H9 (cell line): ENCODE data around the gene TENM3. TPM values are rescaled to one million over a fixed set of nuclear protein-coding genes. Genes with fewer than 3 reads are reported as not detected.

ENCODE experiments used
- DNase-seq: peaks from one replicate; pipeline ENCODE4 v3.0.0-alpha.2; 2017
- H2AFZ ChIP-seq: one replicate; pipeline ENCODE4 v1.6.1; 2013; ENCODE audit warnings: mild to moderate bottlenecking, low read length, control low read depth, moderate library complexity
- H2AK5ac ChIP-seq: 2 replicates; pipeline ENCODE4 v1.6.1; 2013; ENCODE audit warnings: low read length, control low read depth, mixed read lengths; ENCODE audit not compliant: insufficient read length
- H2BK120ac ChIP-seq: one replicate; pipeline ENCODE4 v1.6.1; 2013; ENCODE audit warnings: low read depth, mild to moderate bottlenecking, low read length, control low read depth, inconsistent platforms; ENCODE audit not compliant: poor library complexity, severe bottlenecking
- H2BK12ac ChIP-seq: 2 replicates; pipeline ENCODE4 v1.6.1; 2013; ENCODE audit warnings: low read length, control low read depth, mixed read lengths, low read depth; ENCODE audit not compliant: insufficient read length
- H2BK15ac ChIP-seq: 2 replicates; pipeline ENCODE4 v1.6.1; 2013; ENCODE audit warnings: low read depth, low read length, control low read depth
- H2BK20ac ChIP-seq: one replicate; pipeline ENCODE4 v1.6.1; 2013; ENCODE audit warnings: low read depth, mild to moderate bottlenecking, low read length, control low read depth, inconsistent platforms; ENCODE audit not compliant: poor library complexity, severe bottlenecking
- H2BK5ac ChIP-seq: 2 replicates; pipeline ENCODE4 v1.6.1; 2013; ENCODE audit warnings: low read length, control low read depth, mixed read lengths; ENCODE audit not compliant: insufficient read length
- H3K14ac ChIP-seq: 2 replicates; pipeline ENCODE4 v1.6.1; 2013; ENCODE audit warnings: low read length, control low read depth; ENCODE audit not compliant: insufficient read depth
- H3K18ac ChIP-seq: 2 replicates; pipeline ENCODE4 v1.6.1; 2013; ENCODE audit warnings: low read depth, mild to moderate bottlenecking, mixed read lengths, low read length, control low read depth; ENCODE audit not compliant: insufficient read length
- H3K23ac ChIP-seq: 2 replicates; pipeline ENCODE4 v1.6.1; 2013; ENCODE audit warnings: low read length, control low read depth, mixed read lengths, low read depth; ENCODE audit not compliant: insufficient read length
- H3K23me2 ChIP-seq: 2 replicates; pipeline ENCODE4 v1.6.1; 2013; ENCODE audit warnings: low read depth, mild to moderate bottlenecking, mixed read lengths, low read length, control low read depth; ENCODE audit not compliant: insufficient read length, poor library complexity, severe bottlenecking
- H3K27ac ChIP-seq: 2 replicates; pipeline ENCODE4 v1.5.1; 2013; ENCODE audit warnings: low read length, control low read depth, mixed read lengths, low read depth; ENCODE audit not compliant: insufficient read length
- H3K27me3 ChIP-seq: 2 replicates; pipeline ENCODE4 v1.6.1; 2013; ENCODE audit warnings: low read length, control low read depth, inconsistent platforms; ENCODE audit not compliant: insufficient read depth
- H3K4ac ChIP-seq: 2 replicates; pipeline ENCODE4 v1.6.1; 2013; ENCODE audit warnings: low read depth, mild to moderate bottlenecking, control low read depth, inconsistent platforms, low read length, moderate library complexity
- H3K4me1 ChIP-seq: 2 replicates; pipeline ENCODE4 v1.6.1; 2013; ENCODE audit warnings: low read length, control low read depth, inconsistent platforms; ENCODE audit not compliant: insufficient read depth
- H3K4me2 ChIP-seq: 2 replicates; pipeline ENCODE4 v1.6.1; 2013; ENCODE audit warnings: low read length, control low read depth, mixed read lengths; ENCODE audit not compliant: insufficient read length, insufficient read depth
- H3K56ac ChIP-seq: 2 replicates; pipeline ENCODE4 v1.6.1; 2013; ENCODE audit warnings: low read depth, mild to moderate bottlenecking, mixed read lengths, low read length, control low read depth; ENCODE audit not compliant: insufficient read length
- H3K79me1 ChIP-seq: 2 replicates; pipeline ENCODE4 v1.6.1; 2013; ENCODE audit warnings: low read depth, mild to moderate bottlenecking, moderate library complexity, low read length, control low read depth, inconsistent platforms; ENCODE audit not compliant: insufficient read depth, poor library complexity, severe bottlenecking
- H3K79me2 ChIP-seq: 2 replicates; pipeline ENCODE4 v1.6.1; 2013; ENCODE audit warnings: low read length, control low read depth, inconsistent platforms; ENCODE audit not compliant: insufficient read depth
- H3K9ac ChIP-seq: 2 replicates; pipeline ENCODE4 v1.6.1; 2013; ENCODE audit warnings: low read length, control low read depth, mixed read lengths; ENCODE audit not compliant: insufficient read length; ENCODE audit errors: extremely low read depth
- H3K9me3 ChIP-seq: one replicate; pipeline ENCODE4 v1.6.1; 2013; ENCODE audit warnings: low read depth, low read length, inconsistent platforms; ENCODE audit not compliant: control insufficient read depth
- H3T11ph ChIP-seq: one replicate; pipeline ENCODE4 v1.6.1; 2013; ENCODE audit warnings: mild to moderate bottlenecking, low read length, control low read depth, inconsistent platforms
- H4K20me1 ChIP-seq: one replicate; pipeline ENCODE4 v1.6.1; 2013; ENCODE audit not compliant: control insufficient read depth, insufficient read length, insufficient read depth
- H4K5ac ChIP-seq: 2 replicates; pipeline ENCODE4 v1.6.1; 2013; ENCODE audit warnings: low read depth, mild to moderate bottlenecking, mixed read lengths, low read length, control low read depth; ENCODE audit not compliant: insufficient read length
- H4K8ac ChIP-seq: replicated peaks from 2 replicates; pipeline ENCODE4 v1.6.1; 2013; ENCODE audit warnings: low read length, control low read depth, mixed read lengths, low read depth; ENCODE audit not compliant: insufficient read length
- H4K91ac ChIP-seq: 2 replicates; pipeline ENCODE4 v1.6.1; 2013; ENCODE audit warnings: low read depth, mild to moderate bottlenecking, moderate library complexity, mixed read lengths, low read length, control low read depth; ENCODE audit not compliant: insufficient read length
- H3K27ac Mint-ChIP-seq, 3 experiments: 2 replicates in 2 of 3; 3 replicates in 1 of 3; pipeline ENCODE4 v1.8.0; 2020 to 2021; ENCODE audit warnings: mixed read lengths in 3 of 3, mild to moderate bottlenecking in 1 of 3, moderate library complexity in 1 of 3
- H3K27me3 Mint-ChIP-seq: 2 replicates; pipeline ENCODE4 v1.8.0; 2021; ENCODE audit warnings: low read depth, mild to moderate bottlenecking, moderate library complexity, mixed read lengths
- H3K36me3 Mint-ChIP-seq, 3 experiments: 2 replicates in 2 of 3; 3 replicates in 1 of 3; pipeline ENCODE4 v1.8.0; 2020 to 2021; ENCODE audit warnings: low read depth in 3 of 3, mixed read lengths in 3 of 3; ENCODE audit not compliant: insufficient read depth in 1 of 3
- H3K4me1 Mint-ChIP-seq, 2 experiments: 2 replicates each; pipeline ENCODE4 v1.8.0; 2020; ENCODE audit warnings: mixed read lengths in 2 of 2
- H3K4me3 Mint-ChIP-seq, 2 experiments: 2 replicates in 1 of 2; 3 replicates in 1 of 2; pipeline ENCODE4 v1.8.0; 2020 to 2021; ENCODE audit warnings: mild to moderate bottlenecking in 2 of 2, mixed read lengths in 2 of 2, moderate library complexity in 1 of 2
- H3K9me3 Mint-ChIP-seq, 2 experiments: 2 replicates in 1 of 2; 3 replicates in 1 of 2; pipeline ENCODE4 v1.8.0; 2020; ENCODE audit warnings: mild to moderate bottlenecking in 2 of 2, mixed read lengths in 2 of 2, moderate library complexity in 1 of 2
- CTCF ChIP-seq: fragments of 200-600 bp; sonication (generic); conservative IDR thresholded peaks from 3 replicates; pipeline ENCODE4 v1.8.0; 2021; ENCODE audit warnings: antibody characterized with exemption, mild to moderate bottlenecking
- WGBS: extraction: QIAGEN DNeasy Blood & Tissue Kit; methylation state at CpG from one replicate; pipeline ENCODE4 v1.1.7; 2013; ENCODE audit warnings: missing lambda C conversion rate, low lambda C conversion rate, mixed read lengths; ENCODE audit not compliant: insufficient read length; ENCODE audit errors: extremely low coverage; 5-methylcytosine and 5-hydroxymethylcytosine counted together
- total RNA-seq: library from RNA; stranded (reverse); gene quantifications from 2 replicates; pipeline ENCODE4 v1.2.1, GENCODE V29; 2021

The TENM3 gene
- total RNA-seq, 1 experiment from 2014 or later: 49.6 TPM

GRCh38 chr4:182519528-182519927 is 276.3 kb downstream of the TENM3 start:
- Histone ChIP-seq H2BK12ac (no peak overlapping the region), H3K79me1 (peaks cover 6% of the 10 kb centered on the region), H3K9ac (no peak overlapping the region), H2BK20ac (no peak overlapping the region), H2AK5ac (no peak overlapping the region), H3K23ac (no peak overlapping the region), H2AFZ (no peak overlapping the region), H3K18ac (no peak overlapping the region), H2BK15ac (no peak overlapping the region), H3K4me2 (no peak overlapping the region), H3K14ac (no peak overlapping the region), H3K56ac (no peak overlapping the region), H3K27me3 (no peaks in the 10 kb centered on the region), H3K27ac (no peak overlapping the region), H2BK120ac (no peak overlapping the region), H2BK5ac (no peak overlapping the region), H3K79me2 (no peaks in the 10 kb centered on the region), H3K4ac (no peak overlapping the region), H3K4me1 (no peaks in the 10 kb centered on the region; the same call in 1 of the 2 replicates), H4K91ac (no peak overlapping the region), H4K5ac (no peak overlapping the region), H4K8ac (no peak overlapping the region), H3T11ph (no peak overlapping the region), H3K9me3 (no peaks in the 10 kb centered on the region), H4K20me1 (no peaks in the 10 kb centered on the region), H3K23me2 (no peaks in the 10 kb centered on the region)
- peak overlapping the region in 1 of 3 experiments; percentile 75; a peak in 2 of 7 replicates for H3K27ac Mint-ChIP-seq
- H3K4me3 Mint-ChIP-seq: no peak overlapping the region
- no peak for DNase-seq
- H3K27me3 Mint-ChIP-seq: no peaks in the 10 kb centered on the region
- H3K4me1 Mint-ChIP-seq: peaks cover 8 to 11% of the 10 kb centered on the region in 2 experiments
- H3K9me3 Mint-ChIP-seq: peaks cover 6 to 13% of the 10 kb centered on the region in 2 experiments; a peak in 4 of 5 replicates
- no CpG with 5 or more reads among the region's 2 CpGs for WGBS
- peaks cover 8 to 20% (median 9%) of the 10 kb centered on the region in 3 experiments; a peak in 6 of 7 replicates for H3K36me3 Mint-ChIP-seq
- no peak for TF ChIP-seq CTCF
